Measurements from ENCODE around the gene PLCH1. TPM values are rescaled to one million over a fixed set of nuclear protein-coding genes. Genes with fewer than 3 reads are reported as not detected.

PLCH1 gene
- total RNA-seq, 8 experiments from 2014 or later: 3.7 to 32.9 (median 11.2) TPM

- Histone ChIP-seq H3K4me1 (replicated peaks in 1 of 2) (peaks cover 5 to 7% of the 10 kb centered on the region in 2 donors), H3K4me3 (no peak overlapping the region), H3K27ac (no peak overlapping the region)
- no peak for ATAC-seq (replicated peaks in 6 of 8)
- in situ Hi-C loops (cut with MboI; ENCODE audit: low pct_unique_long_range_greater_than_20kb in 2 of 9, low sequenced_read_pairs in 9 of 9, unreplicated experiment in 9 of 9): no loop called here
- WGBS, 10 experiments: 80 to 100% (median 100%) methylated on average over 1 to 2 of the region's 2 CpGs; no CpG with 5 or more reads in 4 of the 10 experiments
Measured at GRCh38 chr3:155697542-155697941, 47.3 kb downstream of the PLCH1 start.

GRCh38 chr3:155690921-155691320 is 54.0 kb downstream of the PLCH1 start:
- H3K4me1 ChIP-seq (replicated peaks in 1 of 2): peaks cover 0 to 5% of the 10 kb centered on the region in 2 donors
- no peak overlapping the region for H3K27ac ChIP-seq
- in situ Hi-C loops (cut with MboI; ENCODE audit: low pct_unique_long_range_greater_than_20kb in 2 of 9, low sequenced_read_pairs in 9 of 9, unreplicated experiment in 9 of 9): no loop called here
- no peak overlapping the region for H3K4me3 ChIP-seq
- ATAC-seq (replicated peaks in 6 of 8): peak in 1 of 8 experiments; percentile 20

GRCh38 chr3:155688481-155688880 is 56.4 kb downstream of the PLCH1 start:
- Histone ChIP-seq H3K4me1 (replicated peaks in 1 of 2) (peaks cover 8 to 9% of the 10 kb centered on the region in 2 donors), H3K4me3 (no peak overlapping the region), H3K27ac (no peak overlapping the region)
- 53 to 93% (median 86%) methylated on average over 2 of the region's 3 CpGs; no CpG with 5 or more reads in 6 of the 10 experiments for WGBS, 10 experiments
- no peak for ATAC-seq (replicated peaks in 6 of 8)
- in situ Hi-C loops (cut with MboI; ENCODE audit: low pct_unique_long_range_greater_than_20kb in 2 of 9, low sequenced_read_pairs in 9 of 9, unreplicated experiment in 9 of 9): no loop called here

GRCh38 chr3:155683344-155683720 is 61.5 kb downstream of the PLCH1 start:
- H3K27ac ChIP-seq: no peak overlapping the region
- peak in 3 of 8 experiments; percentile 9 to 26 (median 23) for ATAC-seq (replicated peaks in 6 of 8)
- no peak overlapping the region for H3K4me3 ChIP-seq
- peaks cover 21 to 27% of the 10 kb centered on the region in 2 donors for H3K4me1 ChIP-seq (replicated peaks in 1 of 2)
- in situ Hi-C loops (cut with MboI; ENCODE audit: low pct_unique_long_range_greater_than_20kb in 2 of 9, low sequenced_read_pairs in 9 of 9, unreplicated experiment in 9 of 9): no loop called here
- 17 to 100% (median 80%) methylated on average over 1 to 2 of the region's 2 CpGs; no CpG with 5 or more reads in 1 of the 10 experiments for WGBS, 10 experiments

GRCh38 chr3:155682426-155683343 is 62.2 kb downstream of the PLCH1 start:
- in situ Hi-C loops (cut with MboI; ENCODE audit: low pct_unique_long_range_greater_than_20kb in 2 of 9, low sequenced_read_pairs in 9 of 9, unreplicated experiment in 9 of 9): no loop called here
- peak; percentile 23 to 73 (median 52) for ATAC-seq (replicated peaks in 6 of 8)
- Histone ChIP-seq H3K4me1 (replicated peaks in 1 of 2) (peaks cover 21 to 27% of the 10 kb centered on the region in 2 donors), H3K27ac (no peak overlapping the region), H3K4me3 (no peak overlapping the region)
- 34 to 81% (median 64%) methylated on average over 2 to 3 of the region's 3 CpGs; no CpG with 5 or more reads in 2 of the 10 experiments for WGBS, 10 experiments

GRCh38 chr3:155676252-155676981 is 68.5 kb downstream of the PLCH1 start:
- 0 to 69% (median 24%) methylated on average over 3 to 13 of the region's 14 CpGs for WGBS, 10 experiments
- ATAC-seq (replicated peaks in 6 of 8): peak; percentile 91 to 98 (median 96)
- Histone ChIP-seq H3K27ac (no peak overlapping the region), H3K4me3 (peak overlapping the region; percentile 13 to 31 (median 22)), H3K4me1 (replicated peaks in 1 of 2) (peaks cover 11 to 13% of the 10 kb centered on the region in 2 donors)
- in situ Hi-C loops (cut with MboI; ENCODE audit: low pct_unique_long_range_greater_than_20kb in 2 of 9, low sequenced_read_pairs in 9 of 9, unreplicated experiment in 9 of 9): no loop called here

GRCh38 chr3:155675094-155675493 is 69.8 kb downstream of the PLCH1 start:
- in situ Hi-C loops (cut with MboI; ENCODE audit: low pct_unique_long_range_greater_than_20kb in 2 of 9, low sequenced_read_pairs in 9 of 9, unreplicated experiment in 9 of 9): no loop called here
- H3K4me3 ChIP-seq: no peak overlapping the region
- no peak overlapping the region for H3K27ac ChIP-seq
- H3K4me1 ChIP-seq (replicated peaks in 1 of 2): peaks cover 21 to 23% of the 10 kb centered on the region in 2 donors
- no peak for ATAC-seq (replicated peaks in 6 of 8)
- 44 to 100% (median 100%) methylated on average over 1 of the region's 1 CpG; no CpG with 5 or more reads in 2 of the 10 experiments for WGBS, 10 experiments

- Histone ChIP-seq H3K4me3 (no peak overlapping the region), H3K27ac (no peak overlapping the region), H3K4me1 (replicated peaks in 1 of 2) (peaks cover 23 to 25% of the 10 kb centered on the region in 2 donors)
- in situ Hi-C loops (cut with MboI; ENCODE audit: low pct_unique_long_range_greater_than_20kb in 2 of 9, low sequenced_read_pairs in 9 of 9, unreplicated experiment in 9 of 9): no loop called here
- no peak for ATAC-seq (replicated peaks in 6 of 8)
- WGBS, 10 experiments: 86 to 100% (median 100%) methylated on average over 1 to 4 of the region's 4 CpGs; no CpG with 5 or more reads in 4 of the 10 experiments
Measured at GRCh38 chr3:155673421-155673820, 71.5 kb downstream of the PLCH1 start.

- Histone ChIP-seq H3K4me1 (replicated peaks in 1 of 2) (peaks cover 12 to 13% of the 10 kb centered on the region in 2 donors), H3K4me3 (no peak overlapping the region), H3K27ac (no peak overlapping the region)
- WGBS, 10 experiments: 6 to 80% (median 34%) methylated on average over 1 to 2 of the region's 2 CpGs
- ATAC-seq (replicated peaks in 6 of 8): peak in 2 of 8 experiments; percentile 54 to 73
- in situ Hi-C loops (cut with MboI; ENCODE audit: low pct_unique_long_range_greater_than_20kb in 2 of 9, low sequenced_read_pairs in 9 of 9, unreplicated experiment in 9 of 9): no loop called here
Measured at GRCh38 chr3:155670335-155670734, 74.5 kb downstream of the PLCH1 start.

- peaks cover 14 to 17% of the 10 kb centered on the region in 2 donors for H3K4me1 ChIP-seq (replicated peaks in 1 of 2)
- ATAC-seq (replicated peaks in 6 of 8): no peak
- H3K27ac ChIP-seq: no peak overlapping the region
- in situ Hi-C loops (cut with MboI; ENCODE audit: low pct_unique_long_range_greater_than_20kb in 2 of 9, low sequenced_read_pairs in 9 of 9, unreplicated experiment in 9 of 9): no loop called here
- no peak overlapping the region for H3K4me3 ChIP-seq
- 28 to 100% (median 78%) methylated on average over 1 to 2 of the region's 2 CpGs; no CpG with 5 or more reads in 2 of the 10 experiments for WGBS, 10 experiments
Measured at GRCh38 chr3:155667988-155668387, 76.9 kb downstream of the PLCH1 start.

- Histone ChIP-seq H3K4me3 (no peak overlapping the region), H3K4me1 (replicated peaks in 1 of 2) (peaks cover 2 to 9% of the 10 kb centered on the region in 2 donors), H3K27ac (no peak overlapping the region)
- 0 to 87% (median 67%) methylated on average over 1 to 4 of the region's 4 CpGs; no CpG with 5 or more reads in 1 of the 10 experiments for WGBS, 10 experiments
- in situ Hi-C loops (cut with MboI; ENCODE audit: low pct_unique_long_range_greater_than_20kb in 2 of 9, low sequenced_read_pairs in 9 of 9, unreplicated experiment in 9 of 9): no loop called here
- peak in 4 of 8 experiments; percentile 47 to 94 (median 90) for ATAC-seq (replicated peaks in 6 of 8)
Measured at GRCh38 chr3:155664925-155665695, 79.8 kb downstream of the PLCH1 start.

- H3K4me1 ChIP-seq (replicated peaks in 1 of 2): peaks cover 2 to 5% of the 10 kb centered on the region in 2 donors
- in situ Hi-C loops (cut with MboI; ENCODE audit: low pct_unique_long_range_greater_than_20kb in 2 of 9, low sequenced_read_pairs in 9 of 9, unreplicated experiment in 9 of 9): no loop called here
- no peak overlapping the region for H3K27ac ChIP-seq
- 14 to 100% (median 83%) methylated on average over 1 to 3 of the region's 3 CpGs for WGBS, 10 experiments
- peak in 3 of 8 experiments; percentile 11 to 69 (median 29) for ATAC-seq (replicated peaks in 6 of 8)
- H3K4me3 ChIP-seq: no peak overlapping the region
Measured at GRCh38 chr3:155663467-155664212, 81.2 kb downstream of the PLCH1 start.

Measured in motor neuron (in vitro differentiated cells).